MCF 10A (cell line): ENCODE data around the gene PFDN1. TPM values are rescaled to one million over a fixed set of nuclear protein-coding genes. Genes with fewer than 3 reads are reported as not detected.

Experiments
- BruUV-seq: library from RNA; stranded (reverse); fragments of 400-500 nt; replicated peaks from 2 replicates; lab custom pipeline; 2021; lab: Mats Ljungman, UMichigan
- CTCF ChIA-PET: fragments of 300-600 bp; sonication (Branson Sonifier 250); formaldehyde crosslinking; extraction: SDS; loops from one replicate; lab custom pipeline; 2021; ENCODE audit warnings: antibody characterized with exemption, inconsistent platforms; lab: Yijun Ruan, JAX
- POLR2A ChIA-PET: fragments of 300-600, 350-650 bp; sonication (Branson Sonifier 250); formaldehyde crosslinking; extraction: SDS; loops from one replicate; lab custom pipeline; 2020; ENCODE audit warnings: antibody characterized with exemption, inconsistent platforms; lab: Yijun Ruan, JAX
- DNase-seq: peaks from one replicate; pipeline ENCODE4 v3.0.0-alpha.2; 2018; ENCODE audit not compliant: unreplicated experiment
- H3K27ac Mint-ChIP-seq: one replicate; pipeline ENCODE4 v1.8.0; 2022; ENCODE audit warnings: mild to moderate bottlenecking, low read depth, mixed read lengths; ENCODE audit not compliant: unreplicated experiment
- H3K27me3 Mint-ChIP-seq: one replicate; pipeline ENCODE4 v1.8.0; 2022; ENCODE audit warnings: mixed read lengths; ENCODE audit not compliant: insufficient read depth, unreplicated experiment
- H3K36me3 Mint-ChIP-seq: one replicate; pipeline ENCODE4 v1.8.0; 2022; ENCODE audit warnings: mild to moderate bottlenecking, moderate library complexity, mixed read lengths; ENCODE audit not compliant: insufficient read depth, unreplicated experiment
- H3K4me1 Mint-ChIP-seq: one replicate; pipeline ENCODE4 v1.8.0; 2022; ENCODE audit warnings: mixed read lengths; ENCODE audit not compliant: insufficient read depth, unreplicated experiment
- H3K4me3 Mint-ChIP-seq: one replicate; pipeline ENCODE4 v1.8.0; 2022; ENCODE audit warnings: mild to moderate bottlenecking, moderate library complexity, mixed read lengths; ENCODE audit not compliant: unreplicated experiment
- H3K9me3 Mint-ChIP-seq: one replicate; pipeline ENCODE4 v1.8.0; 2022; ENCODE audit warnings: mixed read lengths; ENCODE audit not compliant: unreplicated experiment
- CTCF ChIP-seq: fragments of 200-600 bp; IDR thresholded peaks from one replicate; pipeline ENCODE4 v1.8.0; 2022; ENCODE audit warnings: antibody characterized with exemption, mild to moderate bottlenecking; ENCODE audit not compliant: unreplicated experiment
- intact Hi-C: fragments of 100-400 bp; cut with micrococcal nuclease; formaldehyde crosslinking; loops from 2 replicates; pipeline ENCODE4 v1.14.1; 2022
- total RNA-seq: library from RNA; stranded (reverse); gene quantifications from 2 replicates; pipeline ENCODE4 v1.2.3, GENCODE V29; 2022

The PFDN1 gene
- total RNA-seq, 1 experiment from 2014 or later, result 94.7 TPM

DNA sequence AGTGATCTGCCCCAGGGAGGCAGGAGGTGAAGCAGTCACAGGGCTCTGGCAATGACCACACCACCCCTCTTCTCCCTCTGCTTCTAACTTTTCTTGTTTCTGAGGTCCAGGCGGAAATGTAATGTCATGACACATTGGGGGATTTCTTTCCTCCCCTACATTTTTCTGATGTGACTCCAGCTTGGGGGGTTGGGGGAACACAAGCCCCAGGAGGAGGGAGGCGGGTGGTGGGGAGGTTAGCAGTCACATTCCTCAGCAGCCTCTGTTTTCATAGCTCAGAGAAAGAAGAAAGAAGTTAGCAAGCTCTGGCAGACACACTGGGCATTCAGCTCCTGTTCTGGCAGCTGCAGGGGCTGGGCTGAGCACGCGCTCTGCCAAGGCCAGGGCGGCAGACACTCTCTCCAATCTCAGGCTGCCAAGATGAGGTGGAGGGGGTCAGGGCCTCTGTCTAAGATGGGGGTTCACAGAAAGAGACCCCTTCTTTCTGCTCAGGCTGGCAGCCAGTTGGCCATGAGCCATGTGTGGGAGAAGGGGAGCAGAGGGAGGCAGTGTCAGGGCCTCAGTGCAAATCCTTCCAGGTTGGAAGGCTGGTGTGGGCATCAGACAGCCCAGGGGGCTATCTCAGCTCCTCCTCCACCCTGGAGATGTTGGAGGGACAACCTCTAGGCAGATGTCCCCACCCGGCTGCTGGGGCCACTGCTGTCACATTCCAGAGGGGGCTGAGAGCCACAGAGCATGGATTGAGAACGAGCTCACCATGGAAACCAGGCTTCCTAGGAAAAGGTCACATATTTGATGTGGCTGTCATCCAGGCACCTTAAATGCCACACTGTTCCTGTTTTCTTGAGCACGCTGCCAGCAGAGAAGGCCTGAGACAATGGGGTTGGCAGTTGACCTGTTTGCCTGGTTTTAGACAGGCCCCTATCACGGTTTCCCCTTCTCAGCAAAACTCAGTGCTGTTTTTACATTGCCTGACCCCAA lies 20.1 kb upstream of the PFDN1 start:
- intact Hi-C loops, result no loop called here
- no peak overlapping the region for H3K27ac Mint-ChIP-seq
- H3K27me3 Mint-ChIP-seq, result no peaks in the 10 kb centered on the region
- CTCF ChIA-PET, result interaction anchor here (0.7 to 1.3 kb wide), 7 partner anchors 14 to 83 kb away, joined by 3 read pairs; partner anchors contain the start of gene HBEGF
- no TSS peak for BruUV-seq
- POLR2A ChIA-PET, result interaction anchor here (1.1 to 2.1 kb wide), 2 partner anchors 11 to 20 kb away, joined by 3 to 8 read pairs; partner anchors contain the start of gene PFDN1
- no peaks in the 10 kb centered on the region for H3K9me3 Mint-ChIP-seq
- peaks cover 9% of the 10 kb centered on the region for H3K4me1 Mint-ChIP-seq
- H3K36me3 Mint-ChIP-seq, result no peaks in the 10 kb centered on the region
- DNase-seq, result no peak
- no peak overlapping the region for H3K4me3 Mint-ChIP-seq
- no peak for TF ChIP-seq CTCF

- Mint-ChIP-seq H3K27me3 (no peaks in the 10 kb centered on the region), H3K4me3 (no peak overlapping the region), H3K36me3 (no peaks in the 10 kb centered on the region), H3K27ac (no peak overlapping the region), H3K4me1 (peaks cover 14% of the 10 kb centered on the region), H3K9me3 (no peaks in the 10 kb centered on the region)
- no peak for TF ChIP-seq CTCF
- intact Hi-C loops, result no loop called here
- no TSS peak for BruUV-seq
- ChIA-PET POLR2A (interaction anchor here (1.0 to 2.7 kb wide), 3 partner anchors 10 to 25 kb away, joined by 3 to 14 read pairs (median 8); partner anchors contain the start of genes HBEGF and PFDN1), CTCF (interaction anchor here (1.0 to 2.4 kb wide), 5 partner anchors 16 to 81 kb away, joined by 3 to 10 read pairs (median 3); partner anchors contain the start of genes HBEGF and PFDN1)
- no peak for DNase-seq
Observed at GRCh38 chr5:140321796-140322195, 18.9 kb upstream of the PFDN1 start.

DNA sequence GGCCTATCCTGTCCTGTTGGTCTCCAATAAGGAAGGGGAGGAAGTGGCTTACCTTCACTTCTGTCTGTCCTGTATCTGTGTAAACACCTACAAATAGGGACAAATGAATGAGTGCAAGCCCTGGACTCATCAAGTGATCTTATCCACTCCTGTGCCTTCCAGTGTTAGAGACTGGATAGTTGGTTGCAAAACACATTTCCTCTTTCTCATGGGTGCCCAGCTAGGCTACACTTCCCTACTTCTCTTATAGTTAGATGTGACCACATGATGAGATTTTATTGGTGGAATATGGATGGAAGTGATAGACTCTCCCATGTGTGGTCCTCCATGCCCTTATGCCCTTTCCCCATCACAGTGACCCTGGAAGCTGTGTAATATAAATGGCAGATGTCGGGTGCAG lies 16.9 kb upstream of the PFDN1 start:
- BruUV-seq, result no TSS peak
- DNase-seq, result no peak
- no peak overlapping the region for H3K27ac Mint-ChIP-seq
- no peak overlapping the region for H3K4me3 Mint-ChIP-seq
- CTCF ChIA-PET, result interaction anchor here (2.4 kb wide), 1 partner anchor 26 kb away, joined by 9 read pairs; the partner anchor contains the start of gene HBEGF
- H3K27me3 Mint-ChIP-seq, result no peaks in the 10 kb centered on the region
- TF ChIP-seq CTCF, result no peak
- intact Hi-C loops, result no loop called here
- peaks cover 14% of the 10 kb centered on the region for H3K4me1 Mint-ChIP-seq
- no peaks in the 10 kb centered on the region for H3K9me3 Mint-ChIP-seq
- POLR2A ChIA-PET, result interaction anchor here (2.7 kb wide), 1 partner anchor 8 kb away, joined by 14 read pairs; no protein-coding TSS in a partner anchor
- H3K36me3 Mint-ChIP-seq, result no peaks in the 10 kb centered on the region

DNA sequence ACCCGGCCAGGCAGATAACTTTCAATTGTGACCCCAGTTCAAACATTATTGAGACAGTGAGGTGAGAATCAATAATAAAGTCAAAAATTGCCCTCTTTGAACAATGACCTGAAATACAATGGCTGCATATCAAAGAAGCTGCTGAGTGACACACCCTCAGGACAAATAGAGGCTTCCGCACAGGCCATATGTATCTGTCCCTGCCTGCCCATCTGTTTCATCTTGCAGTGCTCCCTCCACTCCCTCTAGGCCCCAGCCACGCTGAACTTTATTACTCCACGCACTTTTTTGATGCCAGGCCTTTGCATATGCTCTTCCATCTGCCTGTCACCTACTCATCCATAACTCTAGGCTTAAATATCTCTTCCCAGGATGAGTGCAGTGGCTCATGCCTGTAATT lies 15.9 kb upstream of the PFDN1 start:
- no peaks in the 10 kb centered on the region for H3K27me3 Mint-ChIP-seq
- CTCF ChIA-PET, result interaction anchor here (1.8 kb wide), 1 partner anchor 75 kb away, joined by 5 read pairs; no protein-coding TSS in a partner anchor
- H3K4me1 Mint-ChIP-seq, result peaks cover 14% of the 10 kb centered on the region
- BruUV-seq, result no TSS peak
- no peak overlapping the region for H3K4me3 Mint-ChIP-seq
- no peak overlapping the region for H3K27ac Mint-ChIP-seq
- no peaks in the 10 kb centered on the region for H3K36me3 Mint-ChIP-seq
- POLR2A ChIA-PET, result interaction anchor here (0.6 to 0.7 kb wide), 2 partner anchors 74 to 652 kb away, joined by 3 read pairs; no protein-coding TSS in a partner anchor
- intact Hi-C loops, result no loop called here
- no peaks in the 10 kb centered on the region for H3K9me3 Mint-ChIP-seq
- no peak for TF ChIP-seq CTCF
- DNase-seq, result no peak
